ENCODE results near the gene ADK. TPM values are rescaled to one million over a fixed set of nuclear protein-coding genes. Genes with fewer than 3 reads are reported as not detected.

Gene ADK
- total RNA-seq, 1 donor: 57.9 TPM

- no peak for DNase-seq (ENCODE audit: low read depth)
- H3K4me3 ChIP-seq (ENCODE audit: low read depth, low read length): no peak overlapping the region
- no peak for TF ChIP-seq CTCF (IDR thresholded peaks at IDR 0.05; ENCODE audit: insufficient read depth, low read depth, low read length)
Observed at GRCh38 chr10:74275755-74276290, 124.8 kb downstream of the ADK start.

GRCh38 chr10:74276416-74276815 is 125.4 kb downstream of the ADK start:
- H3K4me3 ChIP-seq (ENCODE audit: low read depth, low read length): no peak overlapping the region
- no peak for DNase-seq (ENCODE audit: low read depth)
- TF ChIP-seq CTCF (IDR thresholded peaks at IDR 0.05; ENCODE audit: insufficient read depth, low read depth, low read length): no peak

DNA sequence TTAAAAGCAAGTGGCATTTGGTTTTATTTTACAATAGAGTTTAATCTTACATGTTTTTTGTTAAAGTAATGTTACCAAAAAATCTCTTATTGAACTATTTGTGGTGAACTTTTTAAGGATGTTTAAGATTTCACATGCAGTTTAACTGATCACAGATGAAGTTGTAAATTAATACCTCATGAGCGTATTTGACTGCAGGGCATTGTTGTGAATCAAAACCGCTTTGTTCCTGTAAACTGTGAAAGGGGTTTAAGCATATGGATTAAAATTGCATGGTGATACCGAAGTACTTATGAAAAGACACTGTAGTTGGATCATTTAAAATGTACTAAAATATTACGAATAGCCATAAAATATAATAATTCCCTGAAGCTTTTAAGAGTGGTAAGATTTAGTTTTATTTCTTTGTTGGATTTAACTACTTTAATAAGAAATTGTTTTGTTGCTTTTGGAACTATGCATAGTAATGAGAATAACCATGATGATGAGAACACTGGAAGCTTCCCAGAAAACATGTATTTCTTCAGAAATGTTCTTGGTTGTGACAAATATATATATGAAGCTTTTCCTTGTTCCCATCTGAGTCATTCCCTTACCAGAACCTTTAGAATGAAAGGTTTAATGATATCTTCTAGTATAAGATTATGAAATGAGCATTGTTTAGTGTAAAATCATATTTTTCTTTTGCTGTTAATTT is 131.3 kb downstream of the ADK start:
- H3K4me3 ChIP-seq (ENCODE audit: low read depth, low read length): no peak overlapping the region

DNA sequence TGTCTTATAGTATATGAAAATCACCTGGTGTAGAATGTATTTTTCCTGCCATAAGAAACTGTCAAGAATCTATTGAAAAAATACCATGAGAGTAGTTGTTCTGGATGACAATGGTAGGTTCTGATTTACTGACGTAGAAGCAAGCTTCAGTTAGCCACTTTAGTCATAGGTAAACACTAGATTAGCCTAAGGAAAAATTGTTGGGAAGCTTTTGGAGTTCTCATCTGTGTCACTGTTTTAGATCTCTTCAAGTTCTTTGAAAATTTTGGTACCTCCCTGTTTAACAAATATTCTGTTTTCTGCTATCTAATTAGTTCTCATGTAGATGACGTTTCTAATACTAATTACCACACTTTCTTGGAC is 131.8 kb downstream of the ADK start:
- H3K4me3 ChIP-seq (ENCODE audit: low read depth, low read length): no peak overlapping the region
- DNase-seq (ENCODE audit: low read depth): peak; percentile 54
- no peak for TF ChIP-seq CTCF (IDR thresholded peaks at IDR 0.05; ENCODE audit: insufficient read depth, low read depth, low read length)

More for the DNA sequence above, 131.3 kb downstream of the ADK start:
- DNase-seq (ENCODE audit: low read depth): peak; percentile 44
- no peak for TF ChIP-seq CTCF (IDR thresholded peaks at IDR 0.05; ENCODE audit: insufficient read depth, low read depth, low read length)

DNA sequence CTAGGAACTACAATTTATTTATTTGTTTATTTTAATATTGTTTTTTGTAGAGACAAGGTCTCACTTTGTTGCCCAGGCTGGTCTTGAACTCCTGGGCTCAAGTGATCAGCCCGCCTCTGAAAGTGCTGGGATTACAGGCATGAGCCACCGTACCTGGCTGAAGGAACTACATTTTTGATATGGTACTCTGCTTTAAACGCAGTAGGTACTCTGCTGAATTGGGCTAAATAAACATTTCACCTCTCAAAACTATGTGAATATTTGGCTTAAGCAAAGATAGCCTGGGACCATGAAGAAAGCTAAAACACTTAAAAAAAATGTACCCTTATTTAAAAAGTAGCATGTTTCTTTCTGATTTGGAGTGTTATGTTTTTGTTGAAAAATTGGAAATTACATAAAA is 138.2 kb downstream of the ADK start:
- no peak for DNase-seq (ENCODE audit: low read depth)
- H3K4me3 ChIP-seq (ENCODE audit: low read depth, low read length): no peak overlapping the region
- TF ChIP-seq CTCF (IDR thresholded peaks at IDR 0.05; ENCODE audit: insufficient read depth, low read depth, low read length): no peak

GRCh38 chr10:74289951-74290350 is 138.9 kb downstream of the ADK start:
- TF ChIP-seq CTCF (IDR thresholded peaks at IDR 0.05; ENCODE audit: insufficient read depth, low read depth, low read length): no peak
- no peak overlapping the region for H3K4me3 ChIP-seq (ENCODE audit: low read depth, low read length)
- DNase-seq (ENCODE audit: low read depth): no peak

GRCh38 chr10:74290708-74291107 is 139.7 kb downstream of the ADK start:
- H3K4me3 ChIP-seq (ENCODE audit: low read depth, low read length): no peak overlapping the region
- TF ChIP-seq CTCF (IDR thresholded peaks at IDR 0.05; ENCODE audit: insufficient read depth, low read depth, low read length): no peak
- peak; percentile 57 for DNase-seq (ENCODE audit: low read depth)
